NCI-H187 (cell line): ENCODE measurements around the gene TDRD7.

ENCODE experiments used
- DNase-seq, 2 experiments: peaks; one replicate each; lab custom pipeline; 2025; lab: John Stamatoyannopoulos, UW

The TDRD7 gene

DNA sequence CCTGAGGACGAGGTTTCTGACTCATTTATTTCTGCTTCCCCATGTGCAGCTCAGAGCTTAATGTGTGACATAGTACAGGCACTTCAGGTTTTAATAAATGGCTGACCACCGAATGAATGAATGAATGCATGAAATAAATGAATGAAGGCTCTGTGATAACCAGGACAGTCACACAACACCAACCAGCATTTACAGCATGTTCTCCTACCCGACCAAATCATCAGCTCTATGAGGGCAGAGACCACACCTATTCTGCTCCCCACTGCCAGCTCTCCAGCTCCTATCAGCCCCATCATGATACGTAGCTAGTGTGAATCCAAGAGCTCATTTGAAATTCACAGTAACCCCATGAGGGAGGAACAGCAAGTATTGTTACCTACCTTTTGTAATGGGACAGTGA, 94.4 kb downstream of the TDRD7 start:
- no peak for DNase-seq

DNA sequence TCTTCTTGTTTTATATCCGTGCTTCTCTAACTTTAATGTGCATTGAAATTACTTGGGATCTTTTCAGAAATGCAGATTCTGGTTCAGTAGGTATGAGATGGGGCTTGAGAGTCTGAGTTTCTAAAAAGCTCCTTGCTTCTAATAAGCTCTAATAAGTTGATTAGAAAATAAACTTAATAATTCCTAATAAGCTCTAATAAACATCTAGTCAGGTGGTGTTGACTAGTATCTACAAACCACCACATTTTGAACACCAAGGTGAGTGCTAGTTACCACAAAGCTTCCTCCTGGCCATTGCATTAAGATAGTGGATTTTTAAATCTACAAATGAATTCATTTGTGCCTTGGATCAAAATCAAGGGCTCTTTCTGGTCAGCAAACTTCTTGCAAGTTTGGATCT, 94.9 kb downstream of the TDRD7 start:
- no peak for DNase-seq

DNA sequence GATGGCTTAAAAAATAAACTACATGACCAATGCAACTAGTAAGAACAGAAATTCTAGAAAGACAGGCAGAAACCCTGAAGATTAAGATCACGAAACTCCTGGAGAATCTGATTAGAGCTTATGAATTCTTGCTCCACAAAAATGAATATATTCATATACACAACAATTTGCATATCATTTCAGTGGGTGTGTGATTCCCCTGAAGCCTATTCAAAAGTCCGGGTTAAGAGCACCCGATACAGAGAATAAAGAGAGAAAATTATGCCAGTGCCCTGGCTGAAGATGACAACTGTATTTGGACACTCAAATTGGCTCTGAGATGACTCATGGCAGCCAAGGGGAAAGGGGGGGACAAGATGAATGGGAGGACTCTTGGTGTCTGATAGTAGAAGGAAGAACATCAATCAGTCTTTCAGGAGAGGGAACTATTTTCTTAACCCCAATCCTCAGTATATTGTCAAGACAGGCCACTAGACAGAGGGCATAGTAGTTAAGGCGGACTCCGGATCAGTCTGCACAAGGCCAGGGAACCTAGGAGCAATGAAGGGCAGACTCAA, 95.6 kb downstream of the TDRD7 start:
- DNase-seq, result no peak

DNA sequence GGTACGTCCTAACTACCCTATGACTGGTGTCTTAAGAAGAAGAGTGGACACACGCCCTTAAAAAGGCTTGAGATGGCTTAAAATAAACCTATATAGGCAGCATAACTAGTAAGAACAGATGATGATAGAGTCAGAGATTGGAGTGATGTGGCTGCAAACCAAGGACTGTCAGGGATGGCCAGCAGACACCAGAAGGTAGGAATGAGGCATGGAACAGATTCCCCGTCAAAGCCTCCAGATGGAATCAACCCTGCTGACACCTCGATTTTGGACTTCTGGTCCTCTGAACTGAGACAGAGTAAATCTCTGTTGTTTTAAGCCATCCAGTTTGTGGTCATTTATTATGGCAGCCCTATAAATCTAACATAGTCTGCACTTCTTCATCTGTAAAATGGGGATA, 97.0 kb downstream of the TDRD7 start:
- no peak for DNase-seq

DNA sequence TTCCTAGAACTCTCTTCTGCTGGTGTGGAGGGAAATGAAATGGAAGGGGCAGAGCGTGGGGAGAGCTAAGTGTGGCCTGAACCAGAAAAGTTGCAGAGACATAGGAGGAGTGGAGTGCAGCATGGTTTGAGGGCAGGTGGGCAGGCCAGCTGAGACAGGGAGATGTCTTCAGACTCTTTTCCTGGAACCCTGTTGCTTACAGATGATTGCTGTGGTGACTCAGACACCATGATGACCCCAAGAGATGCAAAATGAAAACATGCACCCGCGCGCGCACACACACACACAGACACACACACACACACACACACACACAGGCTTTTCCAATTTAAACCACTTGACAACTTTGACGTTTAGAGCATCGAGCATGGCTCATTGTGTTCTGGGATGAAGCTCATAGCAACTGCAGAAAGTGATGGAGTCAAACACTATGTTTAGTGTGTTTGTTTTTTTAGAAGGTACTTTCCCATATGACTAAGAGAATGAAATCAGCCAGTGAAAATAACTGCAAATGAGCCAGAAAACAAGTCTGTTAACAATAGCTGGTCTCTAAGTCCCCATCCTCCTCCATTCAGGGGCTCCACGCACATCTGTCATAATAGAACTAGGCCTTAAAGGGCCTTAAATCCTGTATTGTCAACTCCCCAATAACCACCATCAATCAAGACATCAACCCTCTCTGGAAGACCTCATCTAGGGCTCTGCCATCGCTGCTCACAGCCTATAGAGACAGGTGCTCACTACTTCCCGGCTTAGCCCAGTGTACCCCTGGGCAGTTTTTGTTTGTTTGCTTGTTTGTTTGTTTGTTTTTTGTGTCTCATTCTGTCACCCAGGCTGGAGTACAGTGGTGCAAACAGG, 99.1 kb downstream of the TDRD7 start:
- DNase-seq, result no peak

DNA sequence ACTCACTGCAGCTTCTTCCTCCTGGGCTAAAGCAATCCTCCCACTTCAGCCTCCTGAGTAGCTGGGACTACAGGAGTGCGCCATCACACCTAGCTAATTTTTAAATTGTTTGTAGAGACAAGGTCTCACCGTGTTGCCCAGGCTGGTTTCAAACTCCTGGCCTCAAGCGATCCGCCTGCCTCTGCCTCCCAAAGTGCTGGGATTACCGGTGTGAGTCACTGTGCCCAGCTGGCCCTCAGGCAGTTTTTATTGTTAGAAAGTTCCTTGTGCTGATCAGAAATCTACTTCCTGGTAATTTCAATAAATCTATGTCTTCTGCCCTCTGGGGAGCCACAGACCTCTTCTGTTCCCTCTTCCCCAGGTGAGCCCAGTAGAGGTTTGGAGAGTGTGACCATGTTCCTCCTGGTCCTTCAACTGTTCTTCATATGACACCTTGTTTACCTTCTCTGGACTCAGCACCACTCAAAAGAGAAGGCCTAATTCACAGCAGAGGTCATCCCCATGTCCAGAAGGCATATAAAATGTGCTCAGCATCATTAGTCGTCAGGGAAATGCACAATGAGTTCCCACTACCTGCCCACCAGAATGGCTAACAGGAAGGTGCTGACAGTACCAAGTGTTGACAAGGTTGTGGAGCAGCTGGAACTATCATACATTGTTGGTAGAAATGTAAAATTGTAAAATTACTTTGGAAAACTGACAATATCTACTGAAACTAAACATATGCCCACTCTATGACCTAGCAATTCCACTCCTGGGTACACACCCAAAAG, 99.9 kb downstream of the TDRD7 start:
- DNase-seq, result no peak

DNA sequence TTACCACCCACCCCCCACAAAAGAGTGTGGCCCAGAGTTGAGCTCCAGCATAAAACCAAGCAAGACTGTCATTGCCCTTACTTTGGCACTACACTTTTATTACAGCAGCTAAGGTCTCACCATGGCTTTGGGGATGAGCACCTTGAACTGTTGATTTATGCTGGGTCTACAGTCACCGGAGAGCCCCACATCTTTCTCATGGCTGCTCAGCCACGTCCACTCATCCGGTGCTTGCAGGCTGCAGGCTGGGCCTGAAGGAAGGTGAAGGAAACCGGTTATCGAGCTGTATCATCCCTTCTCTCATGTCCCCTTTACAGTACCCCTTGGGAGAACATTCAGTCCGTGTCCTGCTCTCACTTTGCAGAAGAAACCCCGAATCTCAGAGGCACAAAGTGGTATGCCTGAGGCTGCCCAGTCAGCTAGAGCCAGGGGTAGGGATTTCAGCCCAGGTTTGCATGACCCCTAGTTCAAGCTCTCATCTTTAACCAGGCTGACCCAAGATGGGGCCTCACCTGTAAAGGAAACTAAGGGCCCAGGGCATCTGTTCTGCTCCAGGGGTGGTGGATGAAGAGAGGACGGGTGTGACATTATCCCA, 101.2 kb downstream of the TDRD7 start:
- DNase-seq, result no peak

DNA sequence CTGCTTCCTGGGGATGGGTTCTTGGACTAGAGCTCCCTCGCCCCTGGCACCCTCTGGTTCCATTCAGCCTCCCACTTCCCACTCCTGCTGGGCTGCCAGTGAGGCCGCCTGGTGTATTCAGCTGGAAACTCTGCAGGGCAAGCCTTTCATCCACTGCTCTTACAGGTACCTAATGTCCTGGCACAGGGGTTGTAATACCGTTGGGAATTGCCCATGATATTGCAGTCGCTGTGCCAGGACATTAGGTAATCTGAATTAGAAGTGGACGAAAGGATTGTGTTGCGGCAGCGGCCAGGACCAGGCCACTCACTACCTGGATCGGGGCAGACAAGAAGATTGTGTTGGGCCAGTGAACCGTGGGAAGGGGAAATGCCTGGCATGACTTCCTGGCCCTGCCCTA, 102.6 kb downstream of the TDRD7 start:
- DNase-seq, result no peak

DNA sequence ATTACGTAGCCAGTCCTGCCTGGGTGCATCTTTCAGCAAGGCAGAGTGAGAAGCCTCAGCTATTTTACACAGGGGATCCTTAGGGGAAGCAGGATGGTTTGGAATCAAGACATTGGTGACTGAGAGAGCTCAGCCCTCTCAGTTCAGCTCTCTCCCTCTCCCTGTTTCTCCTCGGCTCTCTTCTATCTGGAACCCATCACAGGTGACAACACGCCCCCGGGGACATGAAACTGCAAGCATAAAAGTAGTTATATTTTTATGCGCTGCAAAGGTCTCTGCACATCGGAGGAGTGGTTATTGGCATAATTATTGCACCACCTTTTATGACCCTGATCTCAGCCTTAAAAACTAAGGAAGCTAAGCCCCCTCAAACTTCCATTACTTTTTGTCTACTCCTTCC, 103.8 kb downstream of the TDRD7 start:
- no peak for DNase-seq

DNA sequence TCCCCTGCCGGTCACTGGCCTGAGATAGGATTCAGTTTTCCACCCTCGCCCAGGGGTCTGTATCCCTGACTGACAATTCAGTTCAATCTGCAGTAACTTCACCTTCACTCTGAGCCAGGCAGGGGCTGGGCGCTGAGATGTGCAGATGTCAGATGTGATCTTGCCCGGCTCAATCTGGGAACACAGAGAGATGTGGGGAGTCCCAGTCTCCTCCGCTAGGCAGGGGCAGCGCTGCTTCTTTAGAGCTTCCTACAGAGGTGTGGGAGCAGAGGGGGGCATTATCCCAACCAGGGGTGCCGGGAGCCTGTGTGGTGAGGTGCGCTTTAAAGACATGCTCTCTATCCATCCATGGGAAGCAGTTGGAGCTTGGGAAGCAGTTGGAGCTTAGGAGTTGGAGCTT, 104.2 kb downstream of the TDRD7 start:
- DNase-seq, result no peak

DNA sequence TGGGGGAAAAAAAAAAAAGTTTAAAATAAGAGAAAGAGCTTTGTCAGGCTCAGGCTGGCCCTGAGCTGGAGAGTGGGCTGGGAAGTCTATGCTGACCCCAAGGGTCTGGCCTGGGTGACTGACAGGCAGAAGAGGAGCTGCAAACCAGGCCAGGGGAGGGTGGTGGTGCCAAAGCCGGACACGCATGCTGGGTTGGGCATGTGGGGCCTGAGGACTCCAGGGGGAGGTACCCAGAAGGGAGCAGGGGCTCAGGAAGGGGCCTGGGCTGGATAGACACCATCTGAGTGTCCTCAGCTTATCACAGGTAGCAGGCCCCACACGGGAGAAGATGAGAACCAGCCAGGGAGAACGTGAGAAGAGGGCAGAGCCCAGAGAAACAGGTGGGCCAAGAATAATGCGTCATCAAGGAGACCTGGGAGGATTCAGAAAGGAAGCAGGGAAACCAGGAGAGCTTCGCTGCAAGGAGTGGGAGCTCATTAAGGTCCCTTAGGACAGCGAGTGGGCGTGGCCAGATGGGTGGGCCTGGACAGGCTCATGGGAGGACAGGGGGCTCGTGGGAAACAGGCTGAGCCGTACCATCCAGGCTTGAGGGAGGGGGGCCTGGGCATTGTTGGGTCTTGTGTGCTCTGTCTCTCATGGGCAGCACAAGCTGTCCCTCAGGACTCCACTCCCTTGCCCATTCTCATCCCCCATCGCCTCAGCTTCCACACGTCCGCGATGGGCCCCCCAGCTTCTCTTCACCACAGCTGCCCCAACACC, 105.6 kb downstream of the TDRD7 start:
- no peak for DNase-seq

DNA sequence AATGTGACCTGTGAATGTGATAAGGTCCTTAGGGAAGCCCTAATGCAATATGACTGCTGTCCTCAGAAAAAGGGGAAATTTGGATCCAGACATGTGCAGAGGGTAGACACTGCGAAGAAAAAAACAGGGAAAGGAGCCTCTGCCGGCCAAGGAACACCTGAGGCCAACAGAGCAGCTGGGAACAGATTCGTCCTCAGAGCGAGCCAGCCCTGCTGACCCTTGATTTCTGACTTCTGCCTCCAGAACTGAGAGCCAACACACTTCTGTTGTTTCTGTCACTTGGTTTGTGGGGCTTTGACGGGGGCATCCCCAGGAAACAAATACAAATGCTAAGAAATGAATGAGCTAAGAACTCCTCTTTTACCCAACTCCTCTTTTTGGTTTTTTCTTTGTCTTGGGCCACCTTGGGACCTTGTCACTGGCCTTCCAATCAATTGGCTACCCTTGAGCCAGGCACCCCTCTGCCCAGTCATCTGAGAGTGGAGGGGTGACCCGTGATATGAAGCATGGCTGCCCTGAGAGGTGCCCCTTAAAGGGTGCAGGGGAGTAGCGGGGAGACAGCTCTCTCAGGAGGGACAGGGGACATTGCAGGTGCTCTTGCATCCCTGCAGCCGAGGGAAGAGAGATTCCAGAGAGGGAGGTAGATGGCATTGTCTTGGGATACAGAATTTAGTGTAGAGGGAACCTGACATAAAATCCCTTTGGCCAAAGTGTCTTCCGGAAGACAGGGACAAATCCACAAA, 106.4 kb downstream of the TDRD7 start:
- DNase-seq, result no peak

DNA sequence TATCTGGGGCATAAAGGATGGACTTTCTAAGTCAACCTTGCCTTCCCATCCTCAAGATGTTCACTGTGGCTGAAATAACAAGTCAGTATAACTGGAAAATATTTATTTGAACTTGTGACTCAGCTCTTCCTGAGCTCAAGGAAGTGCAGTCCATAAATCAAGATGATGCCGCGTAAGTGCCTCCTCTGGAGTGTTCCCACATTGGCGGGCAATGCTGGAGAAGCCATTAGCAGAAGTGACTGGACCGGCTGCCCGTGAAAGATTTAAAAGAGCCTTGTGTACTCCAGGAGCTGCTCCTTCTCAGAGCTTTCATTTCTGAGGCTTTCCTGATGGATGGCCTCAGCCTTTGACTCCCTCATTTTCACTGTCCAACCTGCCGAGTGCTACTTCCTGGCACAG, 107.0 kb downstream of the TDRD7 start:
- peak; percentile 16 to 51 for DNase-seq

DNA sequence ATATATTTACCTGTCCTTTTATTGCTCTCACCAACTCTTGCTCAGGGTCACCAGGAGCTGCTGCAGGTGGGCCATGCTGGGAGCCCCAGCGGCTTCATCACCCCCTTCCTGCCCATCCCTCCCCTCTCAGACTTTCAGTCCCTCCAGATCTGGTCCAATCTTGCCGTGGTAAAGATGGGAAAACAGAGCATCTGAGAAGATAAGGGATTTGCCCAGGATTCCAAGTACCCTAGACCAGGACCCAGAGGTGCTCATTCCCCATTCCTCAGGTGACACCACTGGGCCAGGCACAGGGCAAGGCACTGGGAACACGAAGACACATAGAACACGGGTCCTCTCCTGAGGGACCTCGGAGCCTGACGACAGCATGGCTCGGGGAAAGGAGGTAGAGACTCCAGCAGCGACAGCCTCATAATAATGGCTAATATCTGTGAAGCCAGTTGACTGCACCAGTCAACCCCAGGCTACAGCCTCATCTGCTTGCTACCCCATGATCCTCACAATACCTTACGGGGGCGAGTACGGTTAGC, 107.6 kb downstream of the TDRD7 start:
- DNase-seq, result no peak

DNA sequence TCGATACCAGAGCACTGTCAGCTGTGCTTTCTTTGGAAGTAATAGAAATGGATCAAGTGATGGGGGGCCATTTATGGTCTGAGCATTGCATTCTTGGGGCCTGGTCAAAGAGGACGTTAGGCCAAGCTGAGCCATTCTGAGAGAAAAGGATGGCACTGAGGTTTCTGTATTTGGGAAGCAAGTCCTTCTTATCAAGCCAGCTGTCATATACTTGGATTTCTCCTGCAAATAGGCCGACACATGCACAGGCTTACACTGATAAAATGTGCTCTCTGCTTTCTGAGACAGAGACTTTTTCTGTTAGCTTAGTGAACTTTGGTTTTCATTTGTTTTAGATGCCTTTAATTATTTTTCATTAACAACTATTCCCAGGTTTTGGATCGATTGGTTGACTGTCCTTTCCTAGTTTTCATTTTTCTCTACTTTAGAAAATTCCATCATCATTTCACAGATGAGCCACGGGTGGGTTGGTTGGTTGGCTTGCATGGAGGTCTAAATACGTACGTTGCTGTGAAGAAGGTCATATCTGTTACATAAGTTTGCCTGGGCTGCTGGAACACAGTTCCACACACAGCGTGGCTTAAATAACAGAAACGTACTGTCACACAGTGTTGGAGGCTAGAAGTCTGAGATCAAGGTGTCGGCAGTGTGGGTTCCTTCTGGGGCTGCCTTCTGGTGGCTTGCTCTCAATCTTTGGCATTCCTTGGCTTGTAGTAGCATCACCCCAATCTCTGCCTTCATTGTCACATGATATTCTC, 109.9 kb downstream of the TDRD7 start:
- DNase-seq, result no peak

DNA sequence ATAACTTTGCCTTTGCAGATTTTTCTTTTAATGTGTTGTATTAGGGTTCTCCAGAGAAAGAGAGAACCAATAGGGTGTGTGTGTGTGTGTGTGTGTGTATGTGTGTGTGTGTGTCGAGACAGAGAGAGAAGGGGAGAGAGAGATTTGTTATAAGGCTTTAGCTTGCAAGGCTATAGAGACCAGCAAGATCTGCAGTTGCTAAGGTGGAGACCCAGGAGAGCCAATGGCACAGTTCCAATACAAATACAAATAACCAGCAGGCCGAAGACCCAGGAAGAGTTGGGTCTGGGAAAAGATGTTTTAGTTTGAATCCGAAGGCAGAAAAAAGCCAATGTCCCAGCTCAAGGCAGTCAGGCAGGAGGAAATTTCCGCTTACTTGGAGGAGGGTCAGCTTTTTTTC, 112.5 kb downstream of the TDRD7 start:
- DNase-seq, result no peak

DNA sequence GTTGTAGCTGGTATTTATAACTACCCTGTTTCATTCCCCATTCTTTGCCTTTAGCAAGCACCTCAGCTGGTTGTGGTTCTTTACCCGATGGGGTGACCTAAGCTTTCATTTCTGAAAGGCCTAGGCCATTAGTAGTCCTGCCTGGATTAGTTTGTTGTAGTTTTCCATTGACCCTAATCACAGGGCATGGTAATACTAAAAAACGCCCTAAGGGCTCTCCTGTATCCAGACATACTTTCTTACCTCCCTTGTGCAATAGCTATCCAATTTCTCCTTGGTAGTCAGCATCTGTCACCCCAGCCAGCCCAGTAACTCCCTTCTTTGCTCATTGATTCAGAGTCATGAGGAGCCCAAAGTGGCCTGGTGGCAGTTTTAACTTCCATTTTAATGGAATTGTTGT, 113.6 kb downstream of the TDRD7 start:
- no peak for DNase-seq

DNA sequence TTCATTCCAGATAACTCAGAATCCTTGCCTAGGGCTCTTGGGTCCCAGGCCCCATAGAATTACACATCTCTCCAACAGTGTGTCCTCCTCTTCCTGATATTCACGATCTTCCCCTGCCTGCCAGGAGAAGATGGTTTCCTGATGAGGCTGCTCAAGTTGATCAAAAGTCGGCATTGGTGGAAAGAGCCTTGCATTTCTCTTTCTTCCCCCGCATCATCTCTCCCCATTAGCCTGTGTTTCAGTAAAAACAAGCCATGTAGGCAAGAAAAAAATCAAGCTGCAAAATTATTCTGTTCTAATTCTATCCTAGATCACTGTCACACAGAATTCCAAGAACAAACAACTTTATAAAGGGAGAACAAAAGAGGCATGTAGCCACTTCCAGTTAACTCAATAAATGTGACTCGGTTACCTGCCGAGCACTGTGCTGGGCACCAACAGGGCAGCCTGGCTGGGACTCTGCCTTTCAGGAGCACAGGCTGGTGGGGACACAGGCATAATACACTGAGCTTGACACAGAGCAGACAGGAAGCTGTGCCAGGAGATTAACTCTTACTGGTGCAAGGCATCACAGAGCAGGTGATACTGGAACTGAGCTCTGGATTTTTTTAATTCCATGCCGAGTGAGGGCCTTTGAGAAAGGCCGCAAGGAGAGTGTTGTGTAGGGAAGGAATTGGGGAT, 115.1 kb downstream of the TDRD7 start:
- no peak for DNase-seq

DNA sequence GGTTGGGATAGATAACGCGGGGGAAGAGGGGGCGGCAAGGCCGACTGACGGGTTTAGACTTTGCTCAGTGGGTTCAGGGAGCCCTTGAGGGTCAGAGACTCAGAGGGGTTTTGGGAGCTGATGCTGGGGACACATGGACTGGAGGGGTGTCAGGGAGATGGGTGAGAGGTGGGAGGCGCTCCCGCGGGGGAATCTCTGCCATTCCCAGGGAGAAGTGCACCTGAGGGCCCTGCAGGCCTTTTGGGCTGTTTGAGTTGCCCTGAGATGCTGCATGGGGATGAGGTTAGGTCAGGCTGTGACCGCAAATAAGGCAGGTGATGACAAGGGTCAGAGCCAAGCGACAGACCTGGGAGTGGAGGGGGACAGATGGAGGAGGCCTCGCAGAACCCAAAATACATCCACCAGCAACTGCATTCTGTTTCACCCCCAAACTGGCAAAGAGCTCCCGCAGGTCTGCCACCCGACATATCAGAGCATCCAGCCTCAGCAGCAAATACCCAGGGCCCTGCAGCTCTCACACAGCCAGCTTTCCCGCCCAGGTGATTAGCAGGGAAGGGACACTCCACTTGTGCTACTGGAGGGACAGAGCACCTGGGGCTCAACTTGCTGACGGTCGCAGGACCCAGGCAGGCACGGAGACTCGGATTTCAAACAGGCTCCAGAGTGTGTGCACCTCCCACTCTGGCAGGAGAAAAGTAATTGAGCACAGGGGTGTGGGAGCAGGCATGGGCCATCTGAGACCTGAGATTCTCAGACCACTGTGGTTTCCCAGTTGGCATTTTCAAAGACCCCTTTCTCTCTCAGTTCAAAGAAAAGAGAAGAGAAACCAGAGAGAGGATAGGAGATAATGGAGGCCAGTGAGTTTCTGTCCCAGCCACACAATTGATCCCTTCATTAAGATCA, 116.0 kb downstream of the TDRD7 start:
- DNase-seq, result peak in 1 of 2 experiments; percentile 14
